A204.1 (cell line): ENCODE measurements around the gene CSH1.
"Not testable (repeated sequence)": the region's sequence is repeated elsewhere in the genome, so short reads cannot be mapped to it uniquely, and the experiment has no call there.

Experiments
- FAIRE-seq: peaks from 2 replicates; lab custom pipeline; 2012; peaks lifted over from hg19 to GRCh38; lab: Jason Lieb, UNC

The CSH1 gene

GRCh38 chr17:63928172-63928666 is 31.8 kb upstream of the CSH1 start:
- FAIRE-seq, result no peak

- no peak for FAIRE-seq
Observed at GRCh38 chr17:63927464-63928171, 31.2 kb upstream of the CSH1 start.

GRCh38 chr17:63926164-63926563 is 29.8 kb upstream of the CSH1 start:
- no peak for FAIRE-seq

GRCh38 chr17:63925615-63926014 is 29.2 kb upstream of the CSH1 start:
- FAIRE-seq, result no peak

- FAIRE-seq, result not testable (repeated sequence)
Observed at GRCh38 chr17:63922402-63922801, 26.0 kb upstream of the CSH1 start.

- not testable (repeated sequence) for FAIRE-seq
Observed at GRCh38 chr17:63920779-63921178, 24.4 kb upstream of the CSH1 start.

GRCh38 chr17:63920050-63920449 is 23.7 kb upstream of the CSH1 start:
- FAIRE-seq, result not testable (repeated sequence)

GRCh38 chr17:63919311-63919723 is 22.9 kb upstream of the CSH1 start:
- FAIRE-seq, result no peak

GRCh38 chr17:63918789-63919305 is 22.5 kb upstream of the CSH1 start, which contains the start of gene GH1:
Gene GH1, minus strand, starts transcription at chr17:63918839. Its CDS starts 63 bp downstream, at chr17:63918776.
- not testable (repeated sequence) for FAIRE-seq

GRCh38 chr17:63918305-63918704 is 21.9 kb upstream of the CSH1 start:
- no peak for FAIRE-seq

- FAIRE-seq, result no peak
Observed at GRCh38 chr17:63917646-63918045, 21.3 kb upstream of the CSH1 start.

GRCh38 chr17:63917206-63917605 is 20.8 kb upstream of the CSH1 start:
- not testable (repeated sequence) for FAIRE-seq

GRCh38 chr17:63916566-63917185 is 20.3 kb upstream of the CSH1 start:
- no peak for FAIRE-seq

GRCh38 chr17:63915753-63916152 is 19.4 kb upstream of the CSH1 start:
- FAIRE-seq, result not testable (repeated sequence)

GRCh38 chr17:63914471-63914870 is 18.1 kb upstream of the CSH1 start:
- no peak for FAIRE-seq

- FAIRE-seq, result no peak
Observed at GRCh38 chr17:63911657-63912100, 15.3 kb upstream of the CSH1 start.

- no peak for FAIRE-seq
Observed at GRCh38 chr17:63911041-63911635, 14.8 kb upstream of the CSH1 start, which contains the start of gene CSHL1. Gene CSHL1, minus strand, starts transcription at chr17:63911258. Its CDS starts 62 bp downstream, at chr17:63911196.

GRCh38 chr17:63910096-63910495 is 13.7 kb upstream of the CSH1 start:
- no peak for FAIRE-seq

GRCh38 chr17:63909586-63909985 is 13.2 kb upstream of the CSH1 start:
- FAIRE-seq, result not testable (repeated sequence)

- not testable (repeated sequence) for FAIRE-seq
Observed at GRCh38 chr17:63907161-63907778, 10.9 kb upstream of the CSH1 start.

GRCh38 chr17:63904796-63905195 is 8.4 kb upstream of the CSH1 start:
- not testable (repeated sequence) for FAIRE-seq

- peak; percentile 48 for FAIRE-seq
Observed at GRCh38 chr17:63903787-63904201, 7.4 kb upstream of the CSH1 start.
